Parathyroid adenoma (tissue), 2 donors: ENCODE results near the gene FAM171A2.
A peak's percentile ranks its signal among the peaks of the same experiment; 100 is the strongest.

Experiments
- H2AFZ ChIP-seq: fragments of 300-600 bp; sonication (generic); one replicate; pipeline ENCODE4 v1.7.0; 2017; ENCODE audit warnings: antibody characterized with exemption, mild to moderate bottlenecking
- H3K27ac ChIP-seq: fragments of 300-600 bp; sonication (generic); one replicate; pipeline ENCODE4 v1.7.0; 2017
- H3K27me3 ChIP-seq: fragments of 300-600 bp; sonication (generic); one replicate; pipeline ENCODE4 v1.7.0; 2017; ENCODE audit warnings: low read length; ENCODE audit not compliant: control insufficient read depth, insufficient read depth
- H3K36me3 ChIP-seq: fragments of 300-600 bp; sonication (generic); one replicate; pipeline ENCODE4 v1.7.0; 2017; ENCODE audit warnings: low read length; ENCODE audit not compliant: control insufficient read depth, insufficient read depth
- H3K4me1 ChIP-seq: fragments of 300-600 bp; sonication (generic); one replicate; pipeline ENCODE4 v1.7.0; 2017; ENCODE audit warnings: control low read depth
- H3K4me2 ChIP-seq: fragments of 300-600 bp; sonication (generic); one replicate; pipeline ENCODE4 v1.7.0; 2017; ENCODE audit warnings: low read length
- H3K4me3 ChIP-seq: fragments of 300-600 bp; sonication (generic); one replicate; pipeline ENCODE4 v1.7.0; 2017; ENCODE audit warnings: low read depth, low read length
- H3K79me2 ChIP-seq: fragments of 300-600 bp; sonication (generic); one replicate; pipeline ENCODE4 v1.7.0; 2017; ENCODE audit warnings: control low read depth
- H3K9ac ChIP-seq: fragments of 300-600 bp; sonication (generic); one replicate; pipeline ENCODE4 v1.7.0; 2017; ENCODE audit warnings: mild to moderate bottlenecking
- H3K9me3 ChIP-seq: fragments of 300-600 bp; sonication (generic); one replicate; pipeline ENCODE4 v1.7.0; 2017; ENCODE audit warnings: low read length; ENCODE audit not compliant: control insufficient read depth
- CTCF ChIP-seq: fragments of 300-600 bp; sonication (generic); IDR thresholded peaks from one replicate; pipeline ENCODE4 v1.7.0; 2017; ENCODE audit warnings: antibody characterized with exemption, mild to moderate bottlenecking
- donor health status: primary hyperparathyroidism.

The FAM171A2 gene

GRCh38 chr17:44400226-44400847 is 36.7 kb upstream of the FAM171A2 start:
- no peak overlapping the region for H3K4me3 ChIP-seq
- H3K27me3 ChIP-seq = no peaks in the 10 kb centered on the region
- no peak overlapping the region for H2AFZ ChIP-seq
- no peaks in the 10 kb centered on the region for H3K4me1 ChIP-seq
- H3K9me3 ChIP-seq = no peaks in the 10 kb centered on the region
- peak; percentile 30 for TF ChIP-seq CTCF
- no peaks in the 10 kb centered on the region for H3K79me2 ChIP-seq
- no peak overlapping the region for H3K9ac ChIP-seq
- H3K27ac ChIP-seq = no peak overlapping the region
- no peaks in the 10 kb centered on the region for H3K36me3 ChIP-seq
- no peak overlapping the region for H3K4me2 ChIP-seq

DNA sequence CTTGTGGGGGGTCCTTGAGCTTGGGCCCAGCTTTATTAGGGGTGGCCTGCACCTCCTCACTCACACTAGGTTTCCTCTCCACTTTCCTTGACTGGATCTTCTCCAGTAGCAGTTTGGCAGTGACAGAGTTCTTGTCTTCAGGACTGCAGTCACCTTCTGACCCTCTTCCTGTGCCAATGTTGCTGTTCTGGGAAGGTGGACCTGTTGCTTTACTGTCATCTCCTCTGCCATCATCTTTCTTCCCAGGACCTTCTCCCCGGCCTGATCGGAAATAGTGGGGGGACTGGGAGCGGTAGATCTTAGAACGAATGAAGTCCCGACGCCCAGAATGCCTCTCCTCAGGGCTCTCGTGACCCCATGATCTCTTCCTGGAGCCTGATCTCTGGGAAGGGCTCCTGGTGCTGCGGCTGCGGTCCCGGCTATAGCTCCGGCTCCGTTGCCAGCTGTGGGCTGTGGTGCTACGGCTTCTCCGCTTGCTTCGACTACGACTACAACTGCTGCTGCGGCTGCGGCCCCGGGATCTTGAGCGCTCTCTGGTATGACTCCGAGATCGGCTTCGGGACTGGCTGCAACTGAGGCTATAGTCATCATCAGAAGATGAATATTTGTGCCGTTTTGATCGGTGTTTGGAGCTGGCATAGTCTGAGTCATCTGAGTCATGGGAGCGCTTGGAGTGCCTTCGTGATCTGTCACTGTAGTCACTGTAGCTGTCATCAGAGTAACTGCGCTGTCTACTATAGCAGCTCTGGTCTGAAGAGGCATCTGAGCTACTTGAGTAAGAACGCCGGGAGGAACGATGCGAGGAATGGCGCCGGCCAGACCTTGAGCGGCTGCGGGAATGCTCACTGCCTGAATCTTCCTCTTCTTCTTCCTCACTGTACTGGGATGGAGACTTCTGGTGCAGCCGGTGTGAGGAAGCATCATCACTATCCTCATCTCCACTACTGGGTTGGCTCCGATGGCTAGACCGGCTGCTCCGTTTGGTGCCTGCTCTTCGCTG is 35.3 kb upstream of the FAM171A2 start:
- Histone ChIP-seq H3K36me3 (no peaks in the 10 kb centered on the region), H3K4me2 (no peak overlapping the region), H3K9me3 (no peaks in the 10 kb centered on the region), H3K27me3 (no peaks in the 10 kb centered on the region), H3K4me3 (no peak overlapping the region), H3K79me2 (no peaks in the 10 kb centered on the region), H2AFZ (no peak overlapping the region), H3K4me1 (no peaks in the 10 kb centered on the region), H3K27ac (no peak overlapping the region), H3K9ac (no peak overlapping the region)
- TF ChIP-seq CTCF = no peak

- no peaks in the 10 kb centered on the region for H3K36me3 ChIP-seq
- TF ChIP-seq CTCF = no peak
- no peak overlapping the region for H3K9ac ChIP-seq
- H2AFZ ChIP-seq = no peak overlapping the region
- no peak overlapping the region for H3K27ac ChIP-seq
- H3K4me3 ChIP-seq = no peak overlapping the region
- H3K27me3 ChIP-seq = no peaks in the 10 kb centered on the region
- H3K79me2 ChIP-seq = no peaks in the 10 kb centered on the region
- H3K9me3 ChIP-seq = no peaks in the 10 kb centered on the region
- no peaks in the 10 kb centered on the region for H3K4me1 ChIP-seq
- H3K4me2 ChIP-seq = no peak overlapping the region
These were observed 34.1 kb upstream of the FAM171A2 start for GRCh38 chr17:44397479-44398440.

DNA sequence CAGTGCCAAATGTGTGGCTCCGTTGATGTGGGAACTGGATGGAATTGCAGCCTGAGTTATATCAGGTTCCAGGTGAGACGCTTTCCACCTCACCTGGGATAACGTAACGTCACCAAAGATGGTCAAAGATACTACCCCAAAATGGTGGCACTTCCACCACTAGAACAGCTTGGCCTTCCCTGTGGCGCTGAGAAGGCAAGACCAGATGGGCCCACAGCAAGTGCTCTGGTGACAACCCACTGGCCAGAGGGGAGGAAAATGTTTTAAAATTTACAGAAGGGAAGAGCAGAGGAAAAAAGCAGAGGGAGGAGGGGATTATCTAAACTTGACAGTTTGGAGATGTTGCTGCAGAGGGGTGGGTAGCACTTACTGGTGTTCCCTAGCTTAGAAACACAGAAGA is 33.3 kb upstream of the FAM171A2 start:
- Histone ChIP-seq H2AFZ (no peak overlapping the region), H3K9ac (no peak overlapping the region), H3K79me2 (no peaks in the 10 kb centered on the region), H3K4me1 (no peaks in the 10 kb centered on the region), H3K9me3 (no peaks in the 10 kb centered on the region), H3K4me2 (no peak overlapping the region), H3K4me3 (no peak overlapping the region), H3K36me3 (no peaks in the 10 kb centered on the region), H3K27me3 (no peaks in the 10 kb centered on the region), H3K27ac (no peak overlapping the region)
- TF ChIP-seq CTCF = no peak
